Posterior vena cava (tissue), 2 donors: Measurements from ENCODE around the gene DENND5B. TPM values are rescaled to one million over a fixed set of nuclear protein-coding genes. Genes with fewer than 3 reads are reported as not detected.
"Not testable (repeated sequence)": the region's sequence is repeated elsewhere in the genome, so short reads cannot be mapped to it uniquely, and the experiment has no call there.

Source experiments
- DNase-seq: peaks from one replicate; pipeline ENCODE4 v3.0.0-alpha.2; 2020; ENCODE audit warnings: low spot score
- intact Hi-C, 2 donors: fragments of 100-400 bp; cut with DNase I; formaldehyde crosslinking; loops; one replicate each; pipeline versions ENCODE4 v1.14.1 to v1.14.2; 2022 to 2023
- total RNA-seq, 2 donors: library from RNA; stranded (reverse); fragmentation: NEBNext Ultra II Directional; extraction: Animal tissue kit (Norgen Biotek cat#: 25700); gene quantifications; one replicate each; pipeline ENCODE4 v1.2.1, GENCODE V29; 2021
- donor health status: DM: yes; HTN: yes; CAD: no.
- donor health status: DM: yes; HTN: yes; CAD: no.

The DENND5B gene
- total RNA-seq, 2 donors from 2014 or later: 13.1 to 19.7 TPM

GRCh38 chr12:31412292-31412801 lies 178.6 kb downstream of the DENND5B start:
- intact Hi-C loops: no loop called here
- no peak for DNase-seq

- no peak for DNase-seq
- intact Hi-C loops: no loop called here
Measured at GRCh38 chr12:31408763-31409162, 182.2 kb downstream of the DENND5B start.

GRCh38 chr12:31407562-31407961 lies 183.4 kb downstream of the DENND5B start:
- DNase-seq: no peak
- intact Hi-C loops: no loop called here

GRCh38 chr12:31406345-31406744 lies 184.6 kb downstream of the DENND5B start:
- no peak for DNase-seq
- intact Hi-C loops: no loop called here

- no peak for DNase-seq
- intact Hi-C loops: no loop called here
Measured at GRCh38 chr12:31405021-31405420, 185.9 kb downstream of the DENND5B start.

- DNase-seq: not testable (repeated sequence)
- intact Hi-C loops: loop anchor here (2.0 to 5.0 kb wide), 2 partner anchors 234 kb away; no protein-coding TSS in a partner anchor
Measured at GRCh38 chr12:31403099-31403607, 187.8 kb downstream of the DENND5B start.

GRCh38 chr12:31393004-31393550 lies 197.9 kb downstream of the DENND5B start:
- intact Hi-C loops: no loop called here
- DNase-seq: no peak

- intact Hi-C loops: no loop called here
- peak; percentile 29 for DNase-seq
Measured at GRCh38 chr12:31390991-31391390, 199.9 kb downstream of the DENND5B start.

GRCh38 chr12:31388713-31389112 lies 202.2 kb downstream of the DENND5B start:
- intact Hi-C loops: no loop called here
- DNase-seq: no peak

GRCh38 chr12:31387466-31387865 lies 203.5 kb downstream of the DENND5B start:
- DNase-seq: no peak
- intact Hi-C loops: no loop called here

- intact Hi-C loops: no loop called here
- DNase-seq: no peak
Measured at GRCh38 chr12:31387011-31387410, 203.9 kb downstream of the DENND5B start.

GRCh38 chr12:31386364-31386777 lies 204.6 kb downstream of the DENND5B start:
- intact Hi-C loops: no loop called here
- no peak for DNase-seq

- DNase-seq, intact Hi-C loops: not testable (repeated sequence)
Measured at GRCh38 chr12:31377210-31377609, 213.7 kb downstream of the DENND5B start.

GRCh38 chr12:31375422-31375821 lies 215.5 kb downstream of the DENND5B start:
- intact Hi-C loops: not testable (repeated sequence)
- peak; percentile 19 for DNase-seq

- DNase-seq: no peak
- intact Hi-C loops: no loop called here
Measured at GRCh38 chr12:31371256-31371620, 219.7 kb downstream of the DENND5B start.

GRCh38 chr12:31370531-31371255 lies 220.2 kb downstream of the DENND5B start:
- intact Hi-C loops: no loop called here

GRCh38 chr12:31369712-31370521 lies 221.0 kb downstream of the DENND5B start:
- intact Hi-C loops: no loop called here
- no peak for DNase-seq

More at GRCh38 chr12:31370531-31371255, 220.2 kb downstream of the DENND5B start:
- no peak for DNase-seq

- DNase-seq: peak; percentile 31
- intact Hi-C loops: no loop called here
Measured at GRCh38 chr12:31368666-31369361, 222.1 kb downstream of the DENND5B start.

GRCh38 chr12:31366104-31366621 lies 224.8 kb downstream of the DENND5B start:
- DNase-seq: peak; percentile 8
- intact Hi-C loops: no loop called here
